ENCODE measurements around the gene SEC14L2.

GRCh38 chr22:30420347-30421125, 23.7 kb downstream of the SEC14L2 start:
- TF ChIP-seq, protein P1, sequence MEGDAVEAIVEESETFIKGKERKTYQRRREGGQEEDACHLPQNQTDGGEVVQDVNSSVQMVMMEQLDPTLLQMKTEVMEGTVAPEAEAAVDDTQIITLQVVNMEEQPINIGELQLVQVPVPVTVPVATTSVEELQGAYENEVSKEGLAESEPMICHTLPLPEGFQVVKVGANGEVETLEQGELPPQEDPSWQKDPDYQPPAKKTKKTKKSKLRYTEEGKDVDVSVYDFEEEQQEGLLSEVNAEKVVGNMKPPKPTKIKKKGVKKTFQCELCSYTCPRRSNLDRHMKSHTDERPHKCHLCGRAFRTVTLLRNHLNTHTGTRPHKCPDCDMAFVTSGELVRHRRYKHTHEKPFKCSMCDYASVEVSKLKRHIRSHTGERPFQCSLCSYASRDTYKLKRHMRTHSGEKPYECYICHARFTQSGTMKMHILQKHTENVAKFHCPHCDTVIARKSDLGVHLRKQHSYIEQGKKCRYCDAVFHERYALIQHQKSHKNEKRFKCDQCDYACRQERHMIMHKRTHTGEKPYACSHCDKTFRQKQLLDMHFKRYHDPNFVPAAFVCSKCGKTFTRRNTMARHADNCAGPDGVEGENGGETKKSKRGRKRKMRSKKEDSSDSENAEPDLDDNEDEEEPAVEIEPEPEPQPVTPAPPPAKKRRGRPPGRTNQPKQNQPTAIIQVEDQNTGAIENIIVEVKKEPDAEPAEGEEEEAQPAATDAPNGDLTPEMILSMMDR (IDR thresholded peaks at IDR 0.05) = no peak
- TF ChIP-seq POLR2AphosphoS5 (IDR thresholded peaks at IDR 0.05) = no peak
- no peak for TF ChIP-seq POLR2A (IDR thresholded peaks at IDR 0.05)
